Fibroblast of lung (primary cell): ENCODE data around the gene NMBR. TPM values are rescaled to one million over a fixed set of nuclear protein-coding genes. Genes with fewer than 3 reads are reported as not detected.

Experiments
- DNase-seq, 2 donors: peaks; one replicate each; pipeline versions ENCODE4 v3.0.0 to v3.0.0-alpha.2; 2010; ENCODE audit warnings: low read depth in 2 of 2
- H2AFZ ChIP-seq: 2 replicates; pipeline ENCODE4 v1.5.1; 2012; ENCODE audit warnings: low read length, control low read depth, inconsistent platforms
- H3K27ac ChIP-seq: 2 replicates; pipeline ENCODE4 v1.5.1; 2011; ENCODE audit warnings: low read length, control low read depth; ENCODE audit not compliant: insufficient read depth
- H3K27me3 ChIP-seq: 2 replicates; pipeline ENCODE4 v1.5.1; 2011; ENCODE audit warnings: mild to moderate bottlenecking, low read length; ENCODE audit not compliant: control insufficient read depth, insufficient read depth
- H3K36me3 ChIP-seq: 2 replicates; pipeline ENCODE4 v1.5.1; 2011; ENCODE audit warnings: low read length; ENCODE audit not compliant: control insufficient read depth, insufficient read depth
- H3K4me1 ChIP-seq: 2 replicates; pipeline ENCODE4 v1.5.1; 2011; ENCODE audit warnings: low read length; ENCODE audit not compliant: control insufficient read depth, insufficient read depth; ENCODE audit errors: extremely low read depth
- H3K4me2 ChIP-seq: 2 replicates; pipeline ENCODE4 v1.5.1; 2011; ENCODE audit warnings: low read length, control low read depth; ENCODE audit not compliant: insufficient read depth; ENCODE audit errors: extremely low read depth
- H3K4me3 ChIP-seq, 4 experiments: fragments of 200-600 bp in 1 of 4; sonication (generic) in 1 of 4; replicated peaks in 1 of 4; 2 replicates each; pipeline ENCODE4 v1.5.1; 2011 to 2016; ENCODE audit warnings: low read length in 4 of 4, low read depth in 3 of 4, mild to moderate bottlenecking in 3 of 4, control low read depth in 2 of 4, inconsistent platforms in 1 of 4, mixed read lengths in 1 of 4; ENCODE audit not compliant: insufficient read depth in 1 of 4; ENCODE audit errors: control extremely low read depth in 1 of 4
- H3K79me2 ChIP-seq: 2 replicates; pipeline ENCODE4 v1.5.1; 2012; ENCODE audit warnings: mild to moderate bottlenecking, low read length, inconsistent platforms; ENCODE audit not compliant: control insufficient read depth, insufficient read depth
- H3K9ac ChIP-seq: 2 replicates; pipeline ENCODE4 v1.5.1; 2011; ENCODE audit warnings: mild to moderate bottlenecking, low read length, control low read depth; ENCODE audit not compliant: insufficient read depth
- H3K9me3 ChIP-seq: 2 replicates; pipeline ENCODE4 v1.5.1; 2012; ENCODE audit warnings: low read depth, low read length; ENCODE audit not compliant: control insufficient read depth, insufficient read depth
- H4K20me1 ChIP-seq: 2 replicates; pipeline ENCODE4 v1.5.1; 2011; ENCODE audit warnings: low read length; ENCODE audit not compliant: control insufficient read depth, insufficient read depth; ENCODE audit errors: extremely low read depth
- EZH2 ChIP-seq: IDR thresholded peaks from 2 replicates; pipeline ENCODE4 v1.5.1; 2012; ENCODE audit warnings: low read length, control low read depth, mild to moderate bottlenecking; ENCODE audit errors: missing control alignments
- polyA plus RNA-seq, 2 donors: library from polyadenylated mRNA; depleted of rRNA in 1 of 2; stranded (reverse) in 1 of 2; unstranded in 1 of 2; fragments of >200 nt; gene quantifications; 2 replicates each; pipeline ENCODE4 v1.2.1, GENCODE V29; 2011 to 2012; ENCODE audit warnings: missing spikeins in 1 of 2
- total RNA-seq: library from RNA; depleted of rRNA; stranded (reverse); fragments of >200 nt; gene quantifications from 2 replicates; pipeline ENCODE4 v1.2.1, GENCODE V29; 2014
- TF ChIP-seq, protein P1 (sequence below), 2 donors: IDR thresholded peaks in 1 of 2; conservative IDR thresholded peaks in 1 of 2; 1 replicate in 1 of 2; 2 replicates in 1 of 2; pipeline ENCODE4 v1.5.1; 2011 to 2012; ENCODE audit warnings: low read length in 2 of 2, control low read depth in 1 of 2, inconsistent platforms in 1 of 2, low read depth in 1 of 2, mild to moderate bottlenecking in 1 of 2

The NMBR gene
- total and polyA plus RNA-seq, 2 donors (not counting 1 experiment from before 2014, with no cell fraction given), result 0.05 TPM; not detected in 1

DNA sequence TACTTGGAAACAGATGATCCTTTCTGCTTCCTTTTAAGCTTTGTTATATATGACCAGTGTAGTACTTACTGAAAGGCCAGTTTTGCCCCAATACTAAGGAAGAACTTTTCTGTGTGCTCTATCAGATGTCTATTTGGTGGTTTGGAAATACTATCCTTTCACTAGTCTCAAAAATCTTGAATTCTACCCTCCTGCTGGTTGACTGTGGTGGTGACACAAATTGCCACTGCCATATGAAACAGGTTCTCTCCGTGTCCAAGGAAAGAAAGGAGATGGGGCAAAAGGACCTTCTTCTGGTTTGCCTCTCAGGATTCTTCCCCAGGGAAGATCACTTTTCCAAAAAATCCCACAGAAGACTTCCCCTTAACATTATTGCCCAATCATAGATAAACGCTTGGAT is 8.0 kb downstream of the NMBR start:
- H3K27me3 ChIP-seq, result no peaks in the 10 kb centered on the region
- H3K4me3 ChIP-seq, result no peak overlapping the region
- H2AFZ ChIP-seq, result no peak overlapping the region
- no peaks in the 10 kb centered on the region for H4K20me1 ChIP-seq
- no peak overlapping the region for H3K4me2 ChIP-seq
- TF ChIP-seq EZH2, result no peak
- TF ChIP-seq, protein P1, sequence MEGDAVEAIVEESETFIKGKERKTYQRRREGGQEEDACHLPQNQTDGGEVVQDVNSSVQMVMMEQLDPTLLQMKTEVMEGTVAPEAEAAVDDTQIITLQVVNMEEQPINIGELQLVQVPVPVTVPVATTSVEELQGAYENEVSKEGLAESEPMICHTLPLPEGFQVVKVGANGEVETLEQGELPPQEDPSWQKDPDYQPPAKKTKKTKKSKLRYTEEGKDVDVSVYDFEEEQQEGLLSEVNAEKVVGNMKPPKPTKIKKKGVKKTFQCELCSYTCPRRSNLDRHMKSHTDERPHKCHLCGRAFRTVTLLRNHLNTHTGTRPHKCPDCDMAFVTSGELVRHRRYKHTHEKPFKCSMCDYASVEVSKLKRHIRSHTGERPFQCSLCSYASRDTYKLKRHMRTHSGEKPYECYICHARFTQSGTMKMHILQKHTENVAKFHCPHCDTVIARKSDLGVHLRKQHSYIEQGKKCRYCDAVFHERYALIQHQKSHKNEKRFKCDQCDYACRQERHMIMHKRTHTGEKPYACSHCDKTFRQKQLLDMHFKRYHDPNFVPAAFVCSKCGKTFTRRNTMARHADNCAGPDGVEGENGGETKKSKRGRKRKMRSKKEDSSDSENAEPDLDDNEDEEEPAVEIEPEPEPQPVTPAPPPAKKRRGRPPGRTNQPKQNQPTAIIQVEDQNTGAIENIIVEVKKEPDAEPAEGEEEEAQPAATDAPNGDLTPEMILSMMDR (conservative IDR thresholded peaks at IDR 0.05 in 1 of 2, IDR thresholded peaks at IDR 0.05 in 1 of 2; ENCODE audit: low read depth in 1 of 2, low read length in 2 of 2), result no peak
- no peak for DNase-seq
- H3K36me3 ChIP-seq, result no peaks in the 10 kb centered on the region
- no peaks in the 10 kb centered on the region for H3K9me3 ChIP-seq
- no peaks in the 10 kb centered on the region for H3K4me1 ChIP-seq
- H3K9ac ChIP-seq, result no peak overlapping the region
- H3K27ac ChIP-seq, result no peak overlapping the region
- no peaks in the 10 kb centered on the region for H3K79me2 ChIP-seq

DNA sequence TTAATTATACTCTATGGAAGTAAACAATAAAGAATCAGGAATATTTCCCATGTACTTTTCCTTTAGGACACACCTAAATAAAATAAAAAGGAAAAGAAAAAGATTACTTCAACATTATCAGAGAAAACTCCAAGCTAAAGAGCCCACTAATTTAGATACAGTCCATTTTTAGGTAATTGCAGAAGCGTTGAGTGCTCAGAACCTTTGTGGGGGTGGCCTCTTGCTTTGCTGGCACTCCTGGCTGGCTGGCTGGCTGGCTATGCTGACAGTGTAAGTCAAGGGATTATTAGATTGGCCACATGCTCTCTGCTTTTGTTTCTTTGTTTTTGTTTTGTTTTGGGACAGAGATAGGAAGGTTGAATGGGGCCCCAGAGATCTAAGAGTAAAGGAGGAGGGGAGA is 14.3 kb downstream of the NMBR start, which contains the start of gene GJE1:
TSS of gene GJE1 (plus strand) at position 301 of the 400 bp plus-strand sequence. CDS start 234 bp downstream, outside the sequence.
- no peak within 1 kb of the TSS for H3K4me2 ChIP-seq
- H3K9ac ChIP-seq, result no peak within 1 kb of the TSS
- no peaks in the 10 kb centered on the region for H4K20me1 ChIP-seq
- no peaks in the 10 kb centered on the region for H3K36me3 ChIP-seq
- no peak within 1 kb of the TSS for H2AFZ ChIP-seq
- H3K9me3 ChIP-seq, result no peaks in the 10 kb centered on the region
- H3K4me3 ChIP-seq, result no peak within 1 kb of the TSS
- TF ChIP-seq, protein P1 (conservative IDR thresholded peaks at IDR 0.05 in 1 of 2, IDR thresholded peaks at IDR 0.05 in 1 of 2; ENCODE audit: low read depth in 1 of 2, low read length in 2 of 2), result no peak
- TF ChIP-seq EZH2, result no peak
- no peak for DNase-seq
- no peak within 1 kb of the TSS for H3K27ac ChIP-seq
- no peaks in the 10 kb centered on the region for H3K79me2 ChIP-seq
- no peaks in the 10 kb centered on the region for H3K4me1 ChIP-seq
- H3K27me3 ChIP-seq, result no peaks in the 10 kb centered on the region

DNA sequence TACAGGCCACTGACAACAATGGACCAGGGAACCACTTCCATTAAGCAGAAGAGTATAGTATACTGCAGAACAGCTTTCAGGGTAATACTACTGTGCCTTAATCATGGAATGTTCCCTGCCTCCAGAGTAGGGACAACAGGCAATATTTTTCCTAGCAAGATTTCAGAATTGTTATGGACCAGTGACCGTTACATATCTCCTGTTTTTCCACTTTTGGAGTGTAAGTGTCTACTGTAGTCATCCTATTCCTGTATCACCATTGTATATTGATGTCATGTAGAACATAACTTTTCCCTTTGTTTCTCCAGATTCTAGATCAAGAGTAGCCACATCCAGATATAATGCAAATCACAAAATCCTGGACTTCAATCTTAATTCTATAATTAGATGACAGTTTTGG is 16.1 kb downstream of the NMBR start:
- no peaks in the 10 kb centered on the region for H3K27me3 ChIP-seq
- no peaks in the 10 kb centered on the region for H3K79me2 ChIP-seq
- no peak for DNase-seq
- no peak overlapping the region for H3K4me2 ChIP-seq
- no peak overlapping the region for H2AFZ ChIP-seq
- H3K4me1 ChIP-seq, result no peaks in the 10 kb centered on the region
- no peak overlapping the region for H3K27ac ChIP-seq
- TF ChIP-seq EZH2, result no peak
- TF ChIP-seq, protein P1 (conservative IDR thresholded peaks at IDR 0.05 in 1 of 2, IDR thresholded peaks at IDR 0.05 in 1 of 2; ENCODE audit: low read depth in 1 of 2, low read length in 2 of 2), result no peak
- no peak overlapping the region for H3K4me3 ChIP-seq
- no peaks in the 10 kb centered on the region for H3K36me3 ChIP-seq
- no peaks in the 10 kb centered on the region for H4K20me1 ChIP-seq
- no peaks in the 10 kb centered on the region for H3K9me3 ChIP-seq
- H3K9ac ChIP-seq, result no peak overlapping the region
